ENCODE measurements around the gene TTC17.

DNA sequence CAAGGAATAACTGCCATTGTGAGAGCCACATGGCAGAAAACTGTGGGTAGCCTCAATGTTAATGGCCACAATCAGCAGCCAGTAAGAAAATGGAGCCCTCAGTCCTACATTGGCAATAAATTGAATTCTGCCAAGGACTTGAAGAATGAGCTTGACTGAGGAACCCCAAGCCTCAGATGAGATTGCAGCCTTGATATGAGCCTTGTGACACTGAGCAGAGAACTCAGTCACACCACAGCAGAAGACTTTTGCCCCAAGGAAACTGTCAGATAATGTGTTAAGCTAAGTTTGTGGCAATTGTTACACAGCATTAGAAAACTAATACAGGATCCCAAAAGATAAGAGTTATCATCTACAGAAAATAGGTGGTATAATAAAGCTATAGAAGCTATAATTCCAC, 2.4 kb upstream of the TTC17 start:
- no peak for TF ChIP-seq CTCF (IDR thresholded peaks at IDR 0.05 in 8 of 11, conservative IDR thresholded peaks at IDR 0.05 in 3 of 11)
- TF ChIP-seq POLR2A (IDR thresholded peaks at IDR 0.05), result no peak

Data from spleen (tissue), 7 donors.